HL-60/S4 (cell line): ENCODE data around the gene EFS.

Experiments used
- in situ Hi-C: fragments of 300-500 bp; cut with MboI; formaldehyde crosslinking; loops from 2 replicates; pipeline ENCODE4 v1.14.3; 2022; ENCODE audit warnings: low sequenced_read_pairs

EFS gene

DNA sequence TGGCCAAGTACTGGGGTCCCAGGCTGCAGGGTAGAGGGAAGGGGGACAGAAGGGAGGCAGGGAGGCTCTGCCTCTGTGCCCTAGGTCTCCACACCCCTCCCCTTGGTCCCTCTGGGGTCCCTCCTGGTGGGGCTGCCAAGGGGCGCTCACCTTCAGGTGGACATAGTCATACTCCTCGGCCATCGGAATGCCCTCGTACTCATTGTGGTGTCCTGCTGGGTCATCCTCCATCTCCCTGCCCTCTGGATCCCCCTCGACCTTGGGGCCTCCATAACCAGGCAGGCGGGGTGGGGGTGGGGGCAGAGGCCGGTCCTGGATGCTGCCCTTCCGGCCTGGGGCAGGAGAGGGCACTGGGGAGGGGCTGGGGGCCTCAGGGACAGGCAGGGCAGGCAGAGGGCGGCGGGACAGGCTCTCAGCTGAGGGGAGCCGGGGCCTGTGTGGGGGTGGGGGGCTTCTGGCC, 5.8 kb downstream of the EFS start:
- in situ Hi-C loops = no loop called here

DNA sequence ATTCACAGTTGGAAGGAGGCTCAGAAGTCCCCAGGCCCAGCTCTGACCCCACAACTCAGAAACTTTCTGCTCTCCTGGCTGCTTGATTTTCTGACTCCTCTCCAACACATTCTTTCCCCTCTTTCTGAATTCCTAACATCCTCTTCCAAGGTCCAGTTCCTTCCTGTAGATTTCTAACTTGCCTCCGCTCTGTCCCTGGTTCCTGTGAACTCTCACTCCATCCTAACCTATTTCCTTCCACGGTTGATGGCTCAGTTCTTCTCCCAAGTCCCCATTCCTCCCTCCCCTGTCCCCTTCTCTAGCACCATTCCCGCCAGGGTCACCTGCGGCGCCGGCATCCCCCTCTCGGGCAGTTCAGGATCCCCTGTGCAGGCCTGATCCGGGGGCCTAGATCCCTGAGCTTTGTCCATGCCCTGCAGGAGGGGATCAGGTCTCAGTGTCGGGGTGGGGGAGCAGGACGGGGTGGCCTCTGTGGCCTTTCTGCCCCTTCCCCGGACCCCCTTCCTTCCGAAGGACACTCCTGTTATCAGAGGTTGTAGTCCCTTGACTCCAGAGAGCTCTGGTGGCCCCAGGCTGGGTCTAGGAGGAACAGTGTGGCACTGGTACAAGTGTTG, 6.3 kb downstream of the EFS start:
- in situ Hi-C loops = no loop called here

DNA sequence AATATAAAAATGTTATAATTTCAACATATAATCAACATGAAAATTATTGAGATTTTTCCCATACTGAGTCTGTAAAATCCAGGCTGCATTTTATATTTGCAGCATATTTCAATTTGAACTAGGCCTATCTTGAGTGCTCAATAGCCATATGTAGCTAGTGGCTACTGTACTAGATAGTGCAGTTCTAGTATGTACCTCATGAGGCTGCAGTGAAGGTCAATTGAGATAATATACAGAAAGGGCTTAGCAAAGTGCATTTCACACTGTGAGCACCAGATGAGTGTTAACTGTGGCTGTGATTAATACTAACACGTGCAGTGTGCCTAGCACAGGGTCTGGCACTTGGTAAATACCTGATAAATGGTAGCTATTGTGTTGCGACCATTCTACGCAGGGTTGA, 6.9 kb downstream of the EFS start:
- in situ Hi-C loops = no loop called here

DNA sequence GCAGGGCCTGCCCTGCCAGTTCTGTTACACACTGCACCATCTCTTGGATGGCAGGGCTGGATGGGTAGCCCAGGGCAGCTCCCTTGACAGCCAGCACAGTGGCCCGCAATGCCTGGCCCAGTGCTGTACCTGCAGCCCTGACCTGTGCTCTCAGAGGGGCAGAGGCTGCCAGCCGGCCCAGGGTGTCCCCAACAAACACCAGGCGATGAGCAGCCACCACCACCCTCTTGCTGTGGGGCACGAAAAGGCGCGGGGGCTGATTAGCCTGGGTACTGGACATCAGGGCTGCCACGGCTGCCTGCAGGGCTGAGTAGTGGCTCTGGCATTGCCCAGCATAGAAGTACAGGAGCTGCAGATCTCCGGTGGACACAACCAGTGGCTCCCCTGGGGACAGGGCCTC, 7.7 kb downstream of the EFS start:
- in situ Hi-C loops = no loop called here

DNA sequence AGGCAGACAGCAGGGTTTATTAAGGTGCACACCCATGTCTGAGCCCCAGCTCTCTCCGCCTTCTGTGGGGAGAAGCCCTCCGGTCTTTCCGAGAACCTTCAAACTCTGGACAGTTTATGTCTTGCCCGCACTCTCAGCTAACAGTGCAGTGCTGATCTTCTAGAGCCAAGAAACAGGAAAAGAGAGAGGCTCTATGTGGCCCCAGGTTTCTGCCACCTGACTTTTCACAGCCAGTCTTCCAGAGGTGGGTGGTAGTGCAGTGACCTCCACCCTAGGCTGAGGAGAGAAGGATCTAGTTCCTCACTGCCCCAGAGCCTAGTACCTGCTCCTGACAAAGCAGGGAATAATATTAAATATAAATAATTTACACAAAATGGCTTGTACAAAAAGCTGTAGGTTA, 8.3 kb downstream of the EFS start:
- in situ Hi-C loops = no loop called here

DNA sequence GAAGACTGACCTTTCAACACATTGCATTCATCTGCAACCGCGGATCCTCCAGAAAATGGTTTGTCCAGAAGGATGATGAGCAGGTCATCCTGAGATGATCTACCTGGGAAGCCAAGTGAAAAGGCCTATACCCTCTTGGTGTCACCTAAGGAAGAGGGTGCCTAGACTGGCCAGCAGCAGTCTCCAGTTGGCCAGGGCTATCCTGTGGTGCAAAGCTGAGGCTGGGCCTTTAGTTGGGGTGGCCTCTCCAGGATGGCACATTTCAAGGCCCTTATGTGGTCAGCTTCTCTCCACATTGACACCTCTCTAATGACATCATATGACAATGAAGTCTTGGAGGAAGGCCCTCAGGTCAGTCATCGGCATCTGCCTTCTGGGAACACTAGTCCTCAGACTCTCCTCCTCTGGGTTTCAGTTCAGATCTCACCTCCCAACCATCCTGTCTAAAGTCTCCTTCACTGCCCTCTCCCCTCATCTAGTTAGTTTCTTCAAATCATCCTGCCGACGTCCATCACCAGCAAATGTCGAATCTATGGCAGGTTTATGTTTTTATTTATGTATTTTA, 9.0 kb downstream of the EFS start:
- in situ Hi-C loops = no loop called here

DNA sequence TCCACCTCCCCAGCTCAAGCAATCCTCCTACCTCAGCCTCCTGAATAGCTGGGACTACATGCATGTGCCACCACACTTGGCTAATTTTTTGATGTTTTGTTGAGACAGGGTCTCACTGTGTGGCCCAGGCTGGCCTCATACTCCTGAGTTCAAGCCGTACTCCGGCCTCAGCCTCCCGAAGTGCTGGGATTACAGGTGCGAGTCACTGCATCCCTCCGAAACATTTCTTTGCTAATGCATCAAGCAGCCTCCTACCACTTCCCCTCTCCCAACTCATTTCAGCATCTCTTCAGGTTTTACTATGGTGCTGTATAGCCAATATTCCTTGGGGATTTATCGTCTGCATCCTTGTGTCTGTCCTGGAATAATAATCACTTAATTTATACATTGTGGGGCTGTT, 10.0 kb downstream of the EFS start:
- in situ Hi-C loops = no loop called here

DNA sequence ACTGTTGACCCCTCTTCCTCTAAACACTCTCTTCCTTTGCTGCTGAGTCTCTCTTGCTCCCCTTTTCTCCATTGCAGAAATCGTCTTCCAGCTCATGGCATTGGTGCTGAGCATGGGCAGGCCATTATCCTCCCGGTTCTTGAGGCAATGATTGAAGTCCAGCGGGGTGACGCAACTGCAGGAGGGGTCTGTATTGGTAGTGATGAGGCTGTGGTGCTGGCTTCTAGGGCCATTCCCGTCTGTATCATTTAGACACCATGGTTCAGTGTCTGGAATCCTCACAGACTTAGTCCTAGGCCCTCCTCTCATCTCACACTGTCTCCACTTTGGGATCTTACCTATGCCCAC, 11.6 kb downstream of the EFS start:
- in situ Hi-C loops = no loop called here

DNA sequence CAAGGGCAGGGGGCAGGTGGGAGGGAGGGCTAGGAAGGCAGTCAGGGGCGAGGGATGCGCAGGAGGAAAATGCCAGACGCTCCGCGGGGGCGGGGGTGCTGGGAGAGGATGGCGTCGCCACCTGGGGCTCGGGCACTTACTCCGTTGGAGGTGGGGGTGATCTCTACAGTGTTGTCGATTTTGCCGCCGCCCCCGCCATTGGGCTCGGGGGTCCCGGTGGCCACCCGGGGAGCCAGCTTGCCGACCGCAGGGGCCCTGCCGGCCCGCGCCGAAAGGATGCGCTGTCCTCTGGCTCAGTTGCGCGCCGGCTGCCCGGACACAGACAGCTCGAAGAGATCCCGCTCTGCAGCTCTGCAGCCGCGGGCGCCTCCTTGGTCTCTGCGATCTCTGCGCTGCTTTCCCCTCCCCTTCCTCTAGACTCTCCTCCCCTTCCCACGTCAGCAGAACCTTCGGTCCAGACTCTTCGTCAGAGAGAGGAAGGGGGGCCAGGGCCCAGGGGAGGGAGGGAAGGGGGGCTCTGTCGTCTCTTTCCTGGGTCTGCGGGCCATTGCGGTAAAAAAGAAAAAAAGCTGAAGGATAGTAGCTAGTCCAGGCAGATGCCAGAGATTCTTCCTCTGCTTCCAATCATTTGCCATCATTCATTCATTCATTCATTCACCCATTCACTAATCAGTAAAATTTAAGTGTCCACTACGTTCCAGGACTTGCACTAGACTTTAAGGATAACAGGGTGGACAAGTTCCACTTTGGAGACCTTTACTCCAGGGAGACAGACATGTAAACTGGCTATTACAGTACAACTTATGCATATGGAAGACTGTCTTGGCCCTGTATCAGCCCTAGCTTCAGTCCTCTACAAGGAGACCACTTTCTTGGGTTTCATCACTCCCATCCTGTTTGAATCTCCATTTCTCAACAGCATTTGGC, 12.2 kb downstream of the EFS start, which contains the start of gene SLC22A17:
TSS of gene SLC22A17 (minus strand) at position 382 of the 927 bp plus-strand sequence.
- in situ Hi-C loops = no loop called here

DNA sequence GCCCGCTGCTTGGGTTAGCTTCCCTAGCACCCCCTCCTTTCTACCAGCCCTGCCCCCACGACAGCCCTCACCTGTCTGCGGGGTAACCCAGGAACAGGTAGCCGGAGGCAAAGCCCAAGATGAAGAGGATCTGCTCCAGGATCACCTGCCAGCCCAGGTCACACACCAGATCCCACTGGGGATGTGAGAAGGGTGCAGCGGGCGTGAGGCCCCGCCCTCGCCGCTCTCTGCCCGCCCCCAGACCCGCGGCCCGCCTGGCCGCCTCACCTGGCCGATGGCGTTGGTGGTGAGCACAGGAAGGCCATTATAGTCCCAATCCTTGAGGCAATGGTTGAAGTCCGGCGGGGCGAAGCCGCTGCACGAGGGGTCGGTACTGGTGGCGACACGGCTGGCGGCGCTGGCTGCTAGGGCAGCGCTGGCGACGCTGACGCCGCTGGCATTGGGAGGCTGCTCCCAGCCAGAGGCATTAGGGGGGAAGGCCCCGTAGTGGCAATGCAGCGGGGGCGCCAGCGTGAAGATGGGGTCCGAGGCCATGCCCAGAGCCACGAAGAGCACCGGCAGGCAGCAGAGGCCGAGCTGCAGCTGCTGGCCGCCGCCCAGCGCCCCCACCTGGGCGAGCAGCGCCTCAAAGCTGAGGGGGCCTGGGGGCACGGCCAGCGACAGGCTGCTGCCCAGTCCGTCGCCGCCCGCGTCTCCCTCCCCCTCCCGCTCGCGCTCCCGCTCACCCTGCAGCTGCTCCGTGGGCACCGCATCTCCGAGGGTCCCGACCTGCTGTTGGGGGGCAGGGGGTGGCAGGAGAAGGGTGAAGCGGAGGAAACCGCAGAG, 13.1 kb downstream of the EFS start:
- in situ Hi-C loops = no loop called here

DNA sequence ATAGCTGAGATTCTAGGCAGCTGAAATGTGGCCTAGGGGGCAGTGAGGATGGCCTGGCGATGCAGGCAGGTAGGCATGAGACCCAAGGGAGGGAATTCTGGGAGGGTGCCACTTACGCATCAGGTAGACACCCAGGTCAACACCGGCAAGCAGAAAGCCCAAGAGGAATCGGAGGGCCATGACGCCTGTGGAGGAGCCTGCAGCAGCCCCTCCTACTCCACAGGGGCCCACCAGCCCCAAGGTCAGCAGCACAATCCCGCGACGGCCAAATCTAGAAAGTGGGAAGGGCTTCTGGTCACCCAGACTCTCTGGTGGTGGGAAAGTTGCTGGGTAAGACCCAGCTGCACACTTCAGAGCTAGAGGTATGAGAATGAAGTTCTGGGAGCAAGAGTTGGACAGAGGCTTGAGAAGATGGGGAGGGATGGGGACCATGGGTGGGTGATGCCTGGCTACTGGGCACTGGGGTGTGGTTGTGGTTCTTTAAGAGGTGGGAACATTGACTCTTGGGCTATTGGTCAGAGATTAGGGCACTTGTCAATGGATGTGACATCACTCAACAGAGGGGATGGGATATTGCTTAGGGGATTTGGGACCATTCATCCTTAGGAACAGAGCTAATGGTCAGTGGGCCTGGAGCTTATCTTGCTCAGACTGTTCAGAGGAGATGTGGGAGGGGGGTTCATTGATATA, 15.7 kb downstream of the EFS start:
- in situ Hi-C loops = no loop called here

DNA sequence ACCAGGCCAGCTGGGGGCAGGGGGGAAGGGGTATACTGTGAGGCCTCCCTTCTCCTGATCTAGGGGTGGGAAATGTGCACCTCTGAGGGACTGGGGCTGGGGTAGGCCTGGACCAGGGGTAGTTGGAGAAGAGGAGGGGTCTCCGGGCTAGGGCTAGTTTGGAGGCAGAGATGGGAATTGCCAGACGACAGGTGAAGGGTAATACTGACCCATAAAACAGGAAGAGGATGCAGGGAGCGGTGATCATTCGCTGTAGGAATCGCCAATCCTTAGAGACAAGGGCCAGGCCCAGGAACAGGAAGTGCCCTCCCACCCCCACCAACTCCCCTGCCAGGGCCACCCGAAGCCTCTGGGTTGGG, 16.7 kb downstream of the EFS start:
- in situ Hi-C loops = no loop called here

DNA sequence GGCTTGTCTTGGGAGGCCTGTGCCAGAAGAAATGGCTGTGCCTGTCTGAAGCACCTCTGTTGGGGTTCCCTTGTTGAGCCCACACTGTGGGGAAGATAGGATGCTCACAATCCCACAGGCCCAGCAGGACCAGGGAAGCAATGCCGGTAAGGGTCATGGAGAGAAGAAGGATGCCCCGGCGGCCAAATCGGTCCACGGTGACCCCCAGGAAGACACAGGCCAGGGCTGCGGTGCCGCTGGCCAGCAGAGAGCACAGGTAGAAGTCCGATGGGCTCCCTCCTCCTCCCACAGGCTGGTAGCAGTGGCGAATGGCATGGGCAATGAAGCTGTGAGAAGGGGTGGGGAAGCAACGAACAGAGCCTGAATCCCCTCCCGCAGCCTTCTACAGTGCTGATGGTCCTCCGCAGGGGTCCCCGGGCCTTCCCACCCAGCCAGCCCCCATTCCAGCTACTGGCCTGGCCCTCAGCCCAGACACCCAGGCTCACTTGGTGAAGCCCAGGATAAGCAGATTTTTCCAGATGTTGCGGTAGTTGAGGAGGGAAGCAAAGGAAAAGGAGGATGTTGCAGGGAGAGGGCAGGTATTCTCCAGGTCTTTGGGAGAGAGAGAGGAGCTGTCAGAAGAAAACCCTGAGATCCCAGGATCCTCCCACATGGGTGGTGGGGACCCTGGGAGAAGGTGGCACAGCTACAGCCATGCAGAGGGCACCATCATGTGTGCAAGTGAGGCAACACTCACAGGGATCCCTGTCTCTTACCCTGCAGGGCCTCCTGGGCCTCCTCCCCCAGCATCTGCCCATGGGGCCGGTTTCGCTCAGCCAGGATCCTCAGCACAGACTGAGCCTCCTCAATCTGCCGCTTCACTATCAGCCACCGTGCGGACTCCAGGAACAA, 17.3 kb downstream of the EFS start:
- in situ Hi-C loops = no loop called here

DNA sequence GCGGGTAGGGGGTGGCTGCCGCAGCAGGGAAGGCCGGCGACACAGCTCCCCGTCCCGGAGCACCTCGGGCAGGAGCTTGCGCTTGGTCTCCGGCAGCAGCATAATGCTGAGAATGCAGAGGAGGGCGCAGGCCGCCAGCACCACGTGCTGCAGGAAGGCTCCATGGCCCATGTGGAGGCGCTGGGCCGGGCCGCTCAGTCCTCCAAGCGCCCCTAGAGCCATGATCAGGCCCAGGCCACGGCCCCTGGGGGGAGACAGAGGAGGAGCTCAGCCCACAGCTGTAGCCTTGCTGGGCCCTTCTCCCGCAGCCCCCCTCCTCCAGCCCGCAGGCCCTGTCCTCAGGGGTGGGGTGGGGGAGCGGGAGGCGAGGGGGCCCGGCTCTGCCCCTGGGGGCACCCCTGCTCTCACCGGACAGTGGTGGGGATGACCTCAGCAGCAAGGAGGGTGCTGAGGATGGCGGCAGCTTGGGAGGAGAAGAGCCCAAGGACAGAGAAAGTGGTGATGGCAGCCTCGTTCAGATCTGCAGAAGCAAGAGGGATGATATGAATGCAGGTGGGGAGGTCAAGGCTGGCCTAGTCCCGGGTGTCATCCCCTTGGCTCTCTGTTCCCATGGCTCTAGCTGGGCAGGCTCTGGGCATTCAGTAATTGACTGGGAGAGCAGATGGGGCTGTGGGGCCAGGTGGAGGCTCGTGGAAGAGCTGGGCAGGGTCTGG, 18.1 kb downstream of the EFS start:
- in situ Hi-C loops = no loop called here

DNA sequence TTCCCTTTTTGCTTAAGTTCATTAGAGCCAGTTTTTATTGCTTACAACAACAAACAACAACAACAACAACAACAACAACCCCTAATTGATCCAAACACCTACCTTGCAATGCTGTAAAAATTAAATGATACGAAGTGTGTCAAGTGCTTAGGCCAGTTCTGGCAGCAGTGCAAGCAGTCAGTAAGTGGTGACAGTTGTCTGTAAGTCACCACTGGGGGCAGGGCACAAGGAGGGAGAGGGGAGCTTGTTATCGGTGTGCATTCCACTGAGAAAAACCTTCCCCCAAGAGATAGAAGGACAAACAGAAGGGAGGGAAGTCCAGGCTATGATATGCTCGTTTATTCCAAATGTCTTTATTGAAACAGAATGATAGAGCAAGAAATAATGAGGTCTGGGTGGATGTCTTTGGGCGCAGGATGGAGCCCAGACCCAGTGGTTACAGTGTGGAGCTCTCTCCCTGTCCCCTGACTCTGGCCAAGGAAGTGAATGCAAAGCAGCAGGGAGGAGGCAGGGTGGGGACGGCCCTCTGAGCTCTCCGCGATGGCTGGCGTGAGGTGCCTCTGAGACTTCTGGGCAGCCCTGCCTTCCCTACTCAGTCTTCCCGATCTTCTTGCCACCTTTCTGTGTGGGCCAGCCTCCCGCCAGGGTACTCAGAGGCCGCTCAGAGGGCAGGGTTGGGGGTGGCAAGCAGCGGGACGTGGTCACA, 18.8 kb downstream of the EFS start:
- in situ Hi-C loops = no loop called here

DNA sequence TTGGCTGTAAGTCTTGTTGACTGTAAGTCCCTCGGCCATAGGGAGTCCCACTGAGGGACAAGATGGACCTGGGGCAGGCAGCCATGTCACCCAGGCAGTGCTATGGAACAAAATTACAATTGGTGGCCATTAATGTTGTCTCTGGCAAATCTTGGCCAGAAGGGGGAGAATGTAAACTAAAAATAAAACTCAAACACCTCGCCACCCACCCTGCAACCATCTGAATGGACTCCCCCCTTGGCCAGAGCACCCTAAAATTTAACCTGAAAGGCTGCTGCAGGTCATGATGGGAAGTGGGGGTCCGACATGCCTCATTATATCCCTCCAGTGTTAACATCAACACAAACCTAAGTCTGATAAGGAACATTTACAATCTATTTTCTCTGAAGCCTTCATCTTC, 20.5 kb downstream of the EFS start:
- in situ Hi-C loops = no loop called here

DNA sequence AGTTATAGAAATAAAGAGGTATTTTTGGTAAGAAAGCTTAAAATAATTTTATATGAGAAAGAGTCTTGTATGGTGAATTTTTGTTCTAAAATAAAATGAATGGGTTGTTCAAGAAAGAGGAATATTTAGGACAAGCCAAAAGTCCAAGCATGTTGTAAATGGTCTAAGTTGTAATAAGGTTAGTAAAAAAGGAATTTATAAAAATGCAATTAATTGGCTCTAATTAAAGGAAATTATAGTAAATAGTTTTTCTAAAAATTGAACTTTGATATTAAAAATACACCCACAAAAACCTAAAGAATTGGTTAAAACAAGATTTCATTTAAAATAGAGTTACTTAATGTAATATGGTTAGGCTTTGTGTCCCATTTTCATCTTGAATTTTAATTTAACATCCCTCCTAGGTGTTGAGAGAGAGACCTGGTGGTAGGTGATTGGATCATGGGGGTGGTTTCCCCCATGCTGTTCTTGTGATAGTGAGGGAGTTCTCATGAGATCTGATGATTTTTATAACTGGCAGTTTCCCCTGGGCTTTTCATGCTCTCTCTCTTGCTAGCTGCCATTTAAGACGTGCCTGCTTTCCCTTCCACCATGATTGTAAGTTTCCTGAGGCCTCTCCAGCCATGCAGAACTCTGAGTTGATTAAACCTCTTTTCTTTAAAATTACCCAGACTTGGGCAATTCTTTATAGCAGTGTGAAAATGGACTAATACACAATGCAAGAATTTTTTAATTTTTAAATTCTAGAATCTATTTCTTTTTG, 25.3 kb downstream of the EFS start:
- in situ Hi-C loops = no loop called here

DNA sequence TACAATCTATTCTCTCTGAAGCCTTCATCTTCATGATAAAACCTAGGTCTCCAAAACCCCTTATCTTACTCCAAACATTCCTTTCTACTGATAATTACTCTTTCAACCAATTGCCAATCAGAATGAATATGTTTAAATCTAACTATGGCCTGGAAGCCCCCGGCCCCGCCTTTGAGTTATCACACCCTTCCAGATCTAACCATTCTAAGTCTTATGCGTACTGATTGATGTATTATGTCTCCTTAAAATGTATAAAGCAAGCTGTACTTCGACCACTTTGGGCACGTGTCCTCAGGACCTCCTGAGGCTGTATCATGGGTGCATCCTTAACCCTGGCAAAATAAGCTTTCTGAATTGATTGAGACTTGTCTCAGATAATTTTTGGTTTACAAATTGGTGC, 29.3 kb downstream of the EFS start:
- in situ Hi-C loops = no loop called here
